ENCODE data around the gene KIRREL1.

GRCh38 chr1:158119976-158120653 is 126.7 kb downstream of the KIRREL1 start:
- TF ChIP-seq FOSL2 (CRISPR knock-in tag; IDR thresholded peaks at IDR 0.05) (no peak), CEBPB (IDR thresholded peaks at IDR 0.05; ENCODE audit: borderline replicate concordance, low read depth, low read length) (no peak), PHB2 (IDR thresholded peaks at IDR 0.05; ENCODE audit: partially characterized antibody) (no peak), ARNT (IDR thresholded peaks at IDR 0.05) (no peak), ZBTB38 (CRISPR knock-in tag; IDR thresholded peaks at IDR 0.05) (no peak), PRPF4 (IDR thresholded peaks at IDR 0.05; ENCODE audit: low read depth, low read length, poor library complexity, severe bottlenecking) (no peak), CTCF (CRISPR knock-in tag; IDR thresholded peaks at IDR 0.05) (no peak), DMTF1 (CRISPR knock-in tag; IDR thresholded peaks at IDR 0.05) (no peak), TOPORS (CRISPR knock-in tag; IDR thresholded peaks at IDR 0.05) (no peak), MAFK (conservative IDR thresholded peaks at IDR 0.05 in 1 of 2, IDR thresholded peaks at IDR 0.05 in 1 of 2; ENCODE audit: low read length in 2 of 2) (no peak), ZNF138 (CRISPR knock-in tag; IDR thresholded peaks at IDR 0.05; ENCODE audit: low read depth) (no peak), ATF5 (CRISPR knock-in tag; IDR thresholded peaks at IDR 0.05; ENCODE audit: low read depth) (no peak), ZNF609 (CRISPR knock-in tag; IDR thresholded peaks at IDR 0.05; ENCODE audit: borderline replicate concordance) (no peak)

Data from HepG2 (cell line).